Caco-2 (cell line): ENCODE measurements around the gene RGS7. TPM values are rescaled to one million over a fixed set of nuclear protein-coding genes. Genes with fewer than 3 reads are reported as not detected.

ENCODE experiments used
- BruUV-seq: library from RNA; stranded (reverse); fragments of 400-500 nt; replicated peaks from 2 replicates; lab custom pipeline; 2021; lab: Mats Ljungman, UMichigan
- CTCF ChIA-PET: fragments of 300-600 bp; sonication (Branson Sonifier 250); formaldehyde crosslinking; loops from one replicate; lab custom pipeline; 2022; ENCODE audit warnings: antibody characterized with exemption; lab: Charles Lee
- POLR2A ChIA-PET: fragments of 300-600 bp; sonication (Branson Sonifier 250); formaldehyde crosslinking; loops from one replicate; lab custom pipeline; 2022; ENCODE audit warnings: antibody characterized with exemption; lab: Charles Lee
- DNase-seq, 2 experiments: peaks; one replicate each; pipeline versions ENCODE4 v3.0.0 to v3.0.0-alpha.2; 2020 to 2022
- H3K27me3 ChIP-seq: replicated peaks from 2 replicates; pipeline ENCODE4 v1.6.0; 2011; ENCODE audit warnings: low read length; ENCODE audit not compliant: control insufficient read depth, insufficient read depth
- H3K36me3 ChIP-seq: 2 replicates; pipeline ENCODE4 v1.5.1; 2011; ENCODE audit warnings: low read length; ENCODE audit not compliant: control insufficient read depth, insufficient read depth
- H3K4me1 ChIP-seq: fragments of 250-450 bp; sonication (Bioruptor Pico); 2 replicates; pipeline ENCODE4 v1.5.1; 2020; ENCODE audit warnings: mild to moderate bottlenecking
- H3K4me3 ChIP-seq: 2 replicates; pipeline ENCODE4 v1.5.1; 2011; ENCODE audit warnings: low read depth, mild to moderate bottlenecking, control low read depth, low read length
- H3K9me3 ChIP-seq: fragments of 250-450 bp; sonication (Bioruptor Pico); 2 replicates; pipeline ENCODE4 v1.5.1; 2020; ENCODE audit warnings: mild to moderate bottlenecking, moderate library complexity
- H3K27ac Mint-ChIP-seq: one replicate; pipeline ENCODE4 v1.8.0; 2022; ENCODE audit warnings: mixed read lengths; ENCODE audit not compliant: unreplicated experiment
- H3K27me3 Mint-ChIP-seq: one replicate; pipeline ENCODE4 v1.8.0; 2022; ENCODE audit warnings: mixed read lengths; ENCODE audit not compliant: insufficient read depth, unreplicated experiment
- H3K36me3 Mint-ChIP-seq: one replicate; pipeline ENCODE4 v1.8.0; 2022; ENCODE audit warnings: mild to moderate bottlenecking, mixed read lengths; ENCODE audit not compliant: insufficient read depth, unreplicated experiment
- H3K4me1 Mint-ChIP-seq: one replicate; pipeline ENCODE4 v1.8.0; 2022; ENCODE audit warnings: low read depth, mixed read lengths; ENCODE audit not compliant: unreplicated experiment
- H3K4me3 Mint-ChIP-seq: one replicate; pipeline ENCODE4 v1.8.0; 2022; ENCODE audit warnings: mild to moderate bottlenecking, moderate library complexity, mixed read lengths; ENCODE audit not compliant: unreplicated experiment
- H3K9me3 Mint-ChIP-seq: one replicate; pipeline ENCODE4 v1.8.0; 2022; ENCODE audit warnings: mixed read lengths; ENCODE audit not compliant: unreplicated experiment
- CTCF ChIP-seq, 2 experiments: fragments of 200-600 bp in 1 of 2; IDR thresholded peaks; 1 replicate in 1 of 2; 2 replicates in 1 of 2; pipeline versions ENCODE4 v1.5.1 to v1.8.0; 2011 to 2022; ENCODE audit warnings: antibody characterized with exemption in 1 of 2, control low read depth in 1 of 2, inconsistent platforms in 1 of 2, low read depth in 1 of 2, low read length in 1 of 2, mild to moderate bottlenecking in 1 of 2, moderate library complexity in 1 of 2; ENCODE audit not compliant: insufficient read depth in 1 of 2, severe bottlenecking in 1 of 2, unreplicated experiment in 1 of 2
- intact Hi-C: fragments of 100-400 bp; cut with micrococcal nuclease; formaldehyde crosslinking; loops from one replicate; pipeline ENCODE4 v1.10.0; 2022; ENCODE audit not compliant: unreplicated experiment
- total RNA-seq: library from RNA; stranded (reverse); gene quantifications from 2 replicates; pipeline ENCODE4 v1.2.3, GENCODE V29; 2022

RGS7 gene
- total RNA-seq, 1 experiment from 2014 or later: not detected

- intact Hi-C loops: no loop called here
- H3K27me3 Mint-ChIP-seq: no peaks in the 10 kb centered on the region
- no peak overlapping the region for H3K27ac Mint-ChIP-seq
- H3K36me3 Mint-ChIP-seq: no peaks in the 10 kb centered on the region
- peaks cover 20% of the 10 kb centered on the region for H3K9me3 Mint-ChIP-seq
- H3K27me3 ChIP-seq: no peaks in the 10 kb centered on the region
- ChIA-PET CTCF (no interaction called here), POLR2A (no interaction called here)
- no peak overlapping the region for H3K4me3 Mint-ChIP-seq
- no TSS peak for BruUV-seq
- H3K4me1 ChIP-seq: no peaks in the 10 kb centered on the region
- H3K36me3 ChIP-seq: no peaks in the 10 kb centered on the region
- no peak for TF ChIP-seq CTCF (IDR thresholded peaks at IDR 0.05; ENCODE audit: insufficient read depth in 1 of 2, low read depth in 1 of 2, low read length in 1 of 2, severe bottlenecking in 1 of 2, unreplicated experiment in 1 of 2)
- DNase-seq: no peak
- H3K4me3 ChIP-seq: no peak overlapping the region
- no peaks in the 10 kb centered on the region for H3K4me1 Mint-ChIP-seq
- no peaks in the 10 kb centered on the region for H3K9me3 ChIP-seq
These were observed 502.6 kb downstream of the RGS7 start for GRCh38 chr1:240854367-240854766.

- POLR2A ChIA-PET: no interaction called here
These were observed 509.7 kb downstream of the RGS7 start for GRCh38 chr1:240847325-240847724.

GRCh38 chr1:240844486-240844885 lies 512.5 kb downstream of the RGS7 start:
- ChIA-PET CTCF (no interaction called here), POLR2A (no interaction called here)
- BruUV-seq: no TSS peak
- Mint-ChIP-seq H3K4me1 (no peaks in the 10 kb centered on the region), H3K4me3 (no peak overlapping the region), H3K27me3 (no peaks in the 10 kb centered on the region), H3K27ac (no peak overlapping the region), H3K36me3 (no peaks in the 10 kb centered on the region), H3K9me3 (no peaks in the 10 kb centered on the region)
- intact Hi-C loops: no loop called here
- no peaks in the 10 kb centered on the region for H3K4me1 ChIP-seq
- no peak overlapping the region for H3K4me3 ChIP-seq
- H3K27me3 ChIP-seq: no peaks in the 10 kb centered on the region
- DNase-seq: no peak
- no peak for TF ChIP-seq CTCF (IDR thresholded peaks at IDR 0.05; ENCODE audit: insufficient read depth in 1 of 2, low read depth in 1 of 2, low read length in 1 of 2, severe bottlenecking in 1 of 2, unreplicated experiment in 1 of 2)
- no peaks in the 10 kb centered on the region for H3K36me3 ChIP-seq
- no peaks in the 10 kb centered on the region for H3K9me3 ChIP-seq

More at GRCh38 chr1:240847325-240847724, 509.7 kb downstream of the RGS7 start:
- peaks cover 20% of the 10 kb centered on the region for H3K9me3 Mint-ChIP-seq
- H3K4me1 Mint-ChIP-seq: no peaks in the 10 kb centered on the region
- TF ChIP-seq CTCF (IDR thresholded peaks at IDR 0.05; ENCODE audit: insufficient read depth in 1 of 2, low read depth in 1 of 2, low read length in 1 of 2, severe bottlenecking in 1 of 2, unreplicated experiment in 1 of 2): no peak
- no peak overlapping the region for H3K27ac Mint-ChIP-seq
- intact Hi-C loops: no loop called here
- no peaks in the 10 kb centered on the region for H3K36me3 ChIP-seq
- no peaks in the 10 kb centered on the region for H3K4me1 ChIP-seq
- no peaks in the 10 kb centered on the region for H3K9me3 ChIP-seq
- no peak for DNase-seq
- H3K27me3 Mint-ChIP-seq: no peaks in the 10 kb centered on the region
- H3K4me3 ChIP-seq: no peak overlapping the region
- no peak overlapping the region for H3K4me3 Mint-ChIP-seq
- BruUV-seq: no TSS peak
- H3K27me3 ChIP-seq: no peaks in the 10 kb centered on the region
- CTCF ChIA-PET: no interaction called here
- no peaks in the 10 kb centered on the region for H3K36me3 Mint-ChIP-seq
